DOHH2 (cell line): ENCODE data around the gene ADRA2B.

Experiments used
- CTCF ChIP-seq: fragments of 200-600 bp; sonication (generic); IDR thresholded peaks from one replicate; pipeline ENCODE4 v1.5.1; 2014; ENCODE audit warnings: antibody characterized with exemption, mild to moderate bottlenecking, low read depth, low read length; ENCODE audit not compliant: poor library complexity, severe bottlenecking
- EZH2phosphoT487 ChIP-seq: fragments of 200-600 bp; sonication (generic); IDR thresholded peaks from 2 replicates; pipeline ENCODE4 v1.6.1; 2017; ENCODE audit warnings: borderline replicate concordance, mild to moderate bottlenecking, antibody characterized with exemption, low read length, moderate library complexity, mixed read lengths

- no peak for TF ChIP-seq EZH2phosphoT487
- no peak for TF ChIP-seq CTCF
Observed at GRCh38 chr2:96156926-96157648, 40.7 kb upstream of the ADRA2B start.
